MCF 10A (cell line): ENCODE results near the gene ZDHHC1. TPM values are rescaled to one million over a fixed set of nuclear protein-coding genes. Genes with fewer than 3 reads are reported as not detected.
A peak's percentile ranks its signal among the peaks of the same experiment; 100 is the strongest.

Source experiments
- BruUV-seq: library from RNA; stranded (reverse); fragments of 400-500 nt; replicated peaks from 2 replicates; lab custom pipeline; 2021; lab: Mats Ljungman, UMichigan
- CTCF ChIA-PET: fragments of 300-600 bp; sonication (Branson Sonifier 250); formaldehyde crosslinking; extraction: SDS; loops from one replicate; lab custom pipeline; 2021; ENCODE audit warnings: antibody characterized with exemption, inconsistent platforms; lab: Yijun Ruan, JAX
- POLR2A ChIA-PET: fragments of 300-600, 350-650 bp; sonication (Branson Sonifier 250); formaldehyde crosslinking; extraction: SDS; loops from one replicate; lab custom pipeline; 2020; ENCODE audit warnings: antibody characterized with exemption, inconsistent platforms; lab: Yijun Ruan, JAX
- DNase-seq: peaks from one replicate; pipeline ENCODE4 v3.0.0-alpha.2; 2018; ENCODE audit not compliant: unreplicated experiment
- H3K27ac Mint-ChIP-seq: one replicate; pipeline ENCODE4 v1.8.0; 2022; ENCODE audit warnings: mild to moderate bottlenecking, low read depth, mixed read lengths; ENCODE audit not compliant: unreplicated experiment
- H3K27me3 Mint-ChIP-seq: one replicate; pipeline ENCODE4 v1.8.0; 2022; ENCODE audit warnings: mixed read lengths; ENCODE audit not compliant: insufficient read depth, unreplicated experiment
- H3K36me3 Mint-ChIP-seq: one replicate; pipeline ENCODE4 v1.8.0; 2022; ENCODE audit warnings: mild to moderate bottlenecking, moderate library complexity, mixed read lengths; ENCODE audit not compliant: insufficient read depth, unreplicated experiment
- H3K4me1 Mint-ChIP-seq: one replicate; pipeline ENCODE4 v1.8.0; 2022; ENCODE audit warnings: mixed read lengths; ENCODE audit not compliant: insufficient read depth, unreplicated experiment
- H3K4me3 Mint-ChIP-seq: one replicate; pipeline ENCODE4 v1.8.0; 2022; ENCODE audit warnings: mild to moderate bottlenecking, moderate library complexity, mixed read lengths; ENCODE audit not compliant: unreplicated experiment
- H3K9me3 Mint-ChIP-seq: one replicate; pipeline ENCODE4 v1.8.0; 2022; ENCODE audit warnings: mixed read lengths; ENCODE audit not compliant: unreplicated experiment
- CTCF ChIP-seq: fragments of 200-600 bp; IDR thresholded peaks from one replicate; pipeline ENCODE4 v1.8.0; 2022; ENCODE audit warnings: antibody characterized with exemption, mild to moderate bottlenecking; ENCODE audit not compliant: unreplicated experiment
- intact Hi-C: fragments of 100-400 bp; cut with micrococcal nuclease; formaldehyde crosslinking; loops from 2 replicates; pipeline ENCODE4 v1.14.1; 2022
- total RNA-seq: library from RNA; stranded (reverse); gene quantifications from 2 replicates; pipeline ENCODE4 v1.2.3, GENCODE V29; 2022

ZDHHC1 gene
- total RNA-seq, 1 experiment from 2014 or later, result 5.9 TPM

- ChIA-PET CTCF (no interaction called here), POLR2A (no interaction called here)
- Mint-ChIP-seq H3K4me3 (no peak overlapping the region), H3K9me3 (no peaks in the 10 kb centered on the region), H3K36me3 (peaks cover 34% of the 10 kb centered on the region), H3K27me3 (no peaks in the 10 kb centered on the region), H3K4me1 (peaks cover 20% of the 10 kb centered on the region), H3K27ac (peak overlapping the region; percentile 61)
- no peak for DNase-seq
- intact Hi-C loops, result no loop called here
- no TSS peak for BruUV-seq
- no peak for TF ChIP-seq CTCF
Observed at GRCh38 chr16:67437513-67437912, 21.2 kb upstream of the ZDHHC1 start.

- H3K36me3 Mint-ChIP-seq, result peaks cover 34% of the 10 kb centered on the region
- no TSS peak for BruUV-seq
- peaks cover 14% of the 10 kb centered on the region for H3K4me1 Mint-ChIP-seq
- intact Hi-C loops, result no loop called here
- no peak overlapping the region for H3K27ac Mint-ChIP-seq
- no peak for DNase-seq
- TF ChIP-seq CTCF, result no peak
- no peak overlapping the region for H3K4me3 Mint-ChIP-seq
- H3K9me3 Mint-ChIP-seq, result no peaks in the 10 kb centered on the region
- ChIA-PET CTCF (no interaction called here), POLR2A (interaction anchor here (1.1 to 1.6 kb wide), 2 partner anchors 29 to 190 kb away, joined by 3 to 6 read pairs; partner anchors contain the start of gene FHOD1)
- no peaks in the 10 kb centered on the region for H3K27me3 Mint-ChIP-seq
Observed at GRCh38 chr16:67436640-67437193, 20.4 kb upstream of the ZDHHC1 start.

- TF ChIP-seq CTCF, result no peak
- Mint-ChIP-seq H3K9me3 (no peaks in the 10 kb centered on the region), H3K4me1 (peaks cover 6% of the 10 kb centered on the region), H3K36me3 (peaks cover 34% of the 10 kb centered on the region), H3K27ac (no peak overlapping the region), H3K4me3 (no peak overlapping the region), H3K27me3 (no peaks in the 10 kb centered on the region)
- CTCF ChIA-PET, result interaction anchor here (1.0 kb wide), 1 partner anchor 23 kb away, joined by 6 read pairs; no protein-coding TSS in a partner anchor
- intact Hi-C loops, result no loop called here
- POLR2A ChIA-PET, result interaction anchor here (1.1 to 1.6 kb wide), 2 partner anchors 30 to 189 kb away, joined by 3 to 6 read pairs; partner anchors contain the start of gene FHOD1
- no TSS peak for BruUV-seq
- no peak for DNase-seq
Observed at GRCh38 chr16:67435758-67436164, 19.5 kb upstream of the ZDHHC1 start.

GRCh38 chr16:67433131-67433719 lies 16.9 kb upstream of the ZDHHC1 start:
- no peaks in the 10 kb centered on the region for H3K9me3 Mint-ChIP-seq
- ChIA-PET CTCF (interaction anchor here (1.2 to 2.4 kb wide), 2 partner anchors 17 to 173 kb away, joined by 4 to 11 read pairs; no protein-coding TSS in a partner anchor), POLR2A (no interaction called here)
- no peak overlapping the region for H3K27ac Mint-ChIP-seq
- peaks cover 14% of the 10 kb centered on the region for H3K4me1 Mint-ChIP-seq
- DNase-seq, result no peak
- intact Hi-C loops, result no loop called here
- peaks cover 18% of the 10 kb centered on the region for H3K36me3 Mint-ChIP-seq
- BruUV-seq, result no TSS peak
- no peaks in the 10 kb centered on the region for H3K27me3 Mint-ChIP-seq
- no peak overlapping the region for H3K4me3 Mint-ChIP-seq
- no peak for TF ChIP-seq CTCF
